Sciatic nerve (tissue), 2 donors: ENCODE results near the gene ATXN2. TPM values are rescaled to one million over a fixed set of nuclear protein-coding genes. Genes with fewer than 3 reads are reported as not detected.

Experiments used
- ATAC-seq: fragments of 200-7000 bp; cut with Tn5 transposase; one replicate; pipeline ENCODE4 v1.9.1; 2020; ENCODE audit warnings: mild to moderate bottlenecking, moderate library complexity
- DNase-seq: peaks from one replicate; pipeline ENCODE4 v3.0.0-alpha.2; 2020; ENCODE audit warnings: low spot score
- intact Hi-C: fragments of 100-400 bp; cut with DNase I; formaldehyde crosslinking; loops from one replicate; pipeline ENCODE4 v1.14.2; 2022
- total RNA-seq: library from RNA; stranded (reverse); fragmentation: NEBNext Ultra II Directional; extraction: Animal tissue kit (Norgen Biotek cat#: 25700); gene quantifications from one replicate; pipeline ENCODE4 v1.2.1, GENCODE V29; 2021
- donor health status: DM: no; HTN: no; CAD: no.
- donor health status: DM: no; HTN: no; CAD: no.

ATXN2 gene
- total RNA-seq, 1 donor from 2014 or later: 105 TPM

DNA sequence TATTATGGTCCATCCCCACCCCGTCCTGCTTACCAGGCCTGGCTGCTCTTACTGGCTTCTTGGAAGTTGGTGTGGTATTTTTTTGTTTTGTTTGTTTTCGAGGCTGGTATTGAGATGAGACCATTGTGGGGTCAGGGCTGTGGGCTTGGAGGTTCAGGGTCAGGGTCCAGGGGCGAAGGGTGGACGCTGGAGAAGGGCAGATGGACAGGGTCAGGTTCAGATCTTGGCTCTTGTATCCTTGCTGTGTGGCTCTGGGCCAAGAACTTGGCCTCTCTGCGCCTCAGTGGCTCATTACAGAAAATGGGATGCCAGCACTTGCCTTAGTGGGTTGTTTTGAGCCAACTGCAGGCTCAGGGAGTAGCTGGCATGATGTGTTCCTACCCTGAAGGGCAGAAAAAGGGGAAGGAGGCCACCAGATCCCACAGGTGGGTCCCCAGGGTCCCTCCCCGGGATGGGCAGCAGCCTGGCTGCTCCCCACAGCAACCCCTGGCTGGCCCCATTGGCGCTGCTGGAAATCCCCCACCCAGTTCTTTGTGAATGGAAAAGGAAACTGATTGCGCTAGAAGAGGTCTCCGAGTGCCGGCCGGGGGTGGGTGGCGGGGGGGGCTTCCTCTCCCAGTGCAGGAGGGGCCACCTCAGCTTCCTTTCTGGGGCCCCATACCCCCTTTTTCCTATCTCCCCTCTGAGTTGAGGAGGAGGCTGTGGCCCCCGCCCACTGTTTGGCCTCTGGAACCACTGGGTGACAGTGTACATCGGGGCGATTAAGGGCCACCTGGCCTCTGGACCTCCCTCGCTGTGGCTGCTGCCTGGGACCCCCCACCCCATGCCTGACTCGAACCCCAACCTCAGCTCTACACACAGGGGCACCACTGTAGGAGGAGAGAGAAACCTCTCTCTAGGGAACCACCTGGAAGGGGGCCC lies 168.4 kb downstream of the ATXN2 start:
- ATAC-seq (no peak), DNase-seq (no peak)
- intact Hi-C loops: no loop called here

DNA sequence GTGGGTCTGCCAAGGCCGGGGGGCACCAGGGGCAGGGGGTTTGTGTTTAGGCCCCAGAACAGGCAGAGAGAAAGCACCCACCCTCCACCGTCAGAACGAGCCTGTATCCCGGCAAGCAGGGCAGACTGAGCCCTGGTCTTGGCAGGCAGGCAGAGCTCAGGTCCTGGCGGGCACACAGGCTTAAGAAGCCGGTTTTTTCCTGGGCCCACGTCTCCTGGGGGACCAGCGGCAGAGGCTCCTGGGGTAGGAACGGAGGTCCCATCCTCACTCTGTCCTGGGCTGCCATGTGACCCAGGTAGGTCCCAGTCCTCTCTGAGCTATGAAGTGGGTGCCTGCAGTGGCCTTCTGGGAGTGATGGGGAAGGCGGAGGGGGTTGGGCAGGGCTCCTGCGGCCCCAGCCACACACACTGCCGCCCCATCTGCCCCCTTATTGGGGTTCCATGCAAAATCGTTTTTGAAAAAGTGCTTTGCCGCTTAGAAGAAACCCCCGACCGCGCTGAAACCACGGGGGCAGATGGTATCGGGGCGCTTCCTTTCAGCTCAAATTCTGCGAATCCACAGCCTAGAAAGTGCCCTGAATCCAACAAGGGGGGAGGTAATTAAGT lies 169.2 kb downstream of the ATXN2 start:
- ATAC-seq (no peak), DNase-seq (no peak)
- intact Hi-C loops: no loop called here

DNA sequence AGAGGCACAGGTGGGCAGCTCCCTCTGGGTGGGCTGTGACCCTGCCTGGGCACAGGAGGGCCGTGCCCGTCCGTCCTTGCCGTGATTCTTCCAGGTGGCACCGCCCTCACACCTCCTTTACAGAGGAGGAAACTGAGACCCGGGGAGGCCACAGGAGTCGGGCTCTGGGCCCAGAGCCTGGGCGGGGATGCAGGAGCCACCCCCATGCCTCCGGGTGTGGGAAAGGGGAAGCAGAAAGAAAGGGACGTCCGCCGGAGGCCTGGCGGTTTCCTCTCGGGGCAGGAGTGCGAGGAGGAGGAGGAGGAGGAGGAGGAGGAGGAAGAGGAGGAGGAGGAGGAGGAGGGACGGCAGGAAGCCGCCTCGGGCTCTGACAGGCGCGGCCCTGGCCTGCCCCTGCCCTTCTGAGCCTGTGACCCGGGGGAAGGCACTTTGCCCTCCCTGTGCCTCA lies 170.4 kb downstream of the ATXN2 start:
- DNase-seq (no peak), ATAC-seq (peak; percentile 68)
- intact Hi-C loops: no loop called here

DNA sequence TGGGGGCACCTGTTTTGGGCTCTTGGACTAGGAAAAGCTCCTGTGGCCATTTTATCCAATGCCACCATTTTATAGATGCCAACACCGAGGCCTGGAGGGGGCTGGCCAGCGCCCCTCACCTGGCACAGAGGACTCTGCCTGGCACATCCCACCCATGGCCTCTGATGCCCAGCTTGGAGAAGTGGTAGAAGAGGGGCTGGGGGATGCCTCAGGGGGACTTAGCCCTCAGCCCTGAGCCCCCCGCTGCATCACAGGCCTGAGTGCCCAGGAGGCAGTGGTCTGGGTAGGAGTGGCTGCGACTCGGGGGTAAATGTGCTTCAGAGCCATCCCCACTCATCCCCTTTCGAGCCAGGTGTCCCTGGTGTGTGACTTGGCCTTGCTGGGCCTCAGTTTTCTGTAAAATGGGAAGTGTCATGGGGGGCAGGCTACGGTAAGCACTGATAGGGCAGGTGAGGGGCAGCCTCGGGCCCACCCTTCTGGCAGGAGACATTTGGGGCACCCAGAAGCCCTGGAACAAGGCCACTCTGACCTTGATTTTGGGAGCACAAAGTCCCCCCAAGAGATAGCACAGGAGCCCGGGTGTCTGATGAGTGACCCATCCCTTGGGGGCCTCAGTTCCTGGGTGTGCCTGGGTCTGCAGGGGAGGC lies 170.9 kb downstream of the ATXN2 start:
- ATAC-seq (peak; percentile 5), DNase-seq (no peak)
- intact Hi-C loops: no loop called here

DNA sequence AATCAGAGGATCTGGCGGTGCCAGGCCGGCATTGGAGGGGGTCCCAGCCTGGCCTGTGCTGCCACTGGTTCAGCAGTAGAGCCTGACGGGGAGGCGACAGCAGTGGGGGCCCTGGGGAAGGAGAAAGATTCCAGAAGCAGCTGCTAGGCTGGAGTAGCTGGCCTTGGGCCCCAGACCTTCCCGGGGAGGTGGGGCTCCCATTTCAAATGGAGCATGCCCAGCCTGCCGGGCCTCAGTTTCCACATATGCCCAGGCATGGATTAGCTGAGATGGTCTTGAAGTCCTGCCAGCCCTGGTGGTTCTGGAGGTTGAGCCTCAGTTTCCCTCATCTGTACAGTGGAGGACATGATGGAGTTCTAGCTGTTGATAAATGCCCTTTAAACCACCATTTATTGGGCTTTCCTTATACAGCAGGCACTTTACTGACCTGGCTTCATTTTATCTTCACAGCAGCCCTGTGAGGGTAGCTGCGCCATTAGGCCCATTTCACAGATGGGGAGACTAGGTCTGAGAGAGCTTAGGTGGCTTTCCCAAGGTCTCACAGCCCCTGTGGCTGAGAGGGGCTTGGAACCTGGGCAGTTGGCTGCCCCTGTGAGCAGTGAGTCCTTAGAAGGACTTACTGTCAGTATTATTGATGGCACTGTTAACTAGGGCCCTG lies 171.6 kb downstream of the ATXN2 start:
- intact Hi-C loops: no loop called here
- no peak for ATAC-seq
- no peak for DNase-seq

DNA sequence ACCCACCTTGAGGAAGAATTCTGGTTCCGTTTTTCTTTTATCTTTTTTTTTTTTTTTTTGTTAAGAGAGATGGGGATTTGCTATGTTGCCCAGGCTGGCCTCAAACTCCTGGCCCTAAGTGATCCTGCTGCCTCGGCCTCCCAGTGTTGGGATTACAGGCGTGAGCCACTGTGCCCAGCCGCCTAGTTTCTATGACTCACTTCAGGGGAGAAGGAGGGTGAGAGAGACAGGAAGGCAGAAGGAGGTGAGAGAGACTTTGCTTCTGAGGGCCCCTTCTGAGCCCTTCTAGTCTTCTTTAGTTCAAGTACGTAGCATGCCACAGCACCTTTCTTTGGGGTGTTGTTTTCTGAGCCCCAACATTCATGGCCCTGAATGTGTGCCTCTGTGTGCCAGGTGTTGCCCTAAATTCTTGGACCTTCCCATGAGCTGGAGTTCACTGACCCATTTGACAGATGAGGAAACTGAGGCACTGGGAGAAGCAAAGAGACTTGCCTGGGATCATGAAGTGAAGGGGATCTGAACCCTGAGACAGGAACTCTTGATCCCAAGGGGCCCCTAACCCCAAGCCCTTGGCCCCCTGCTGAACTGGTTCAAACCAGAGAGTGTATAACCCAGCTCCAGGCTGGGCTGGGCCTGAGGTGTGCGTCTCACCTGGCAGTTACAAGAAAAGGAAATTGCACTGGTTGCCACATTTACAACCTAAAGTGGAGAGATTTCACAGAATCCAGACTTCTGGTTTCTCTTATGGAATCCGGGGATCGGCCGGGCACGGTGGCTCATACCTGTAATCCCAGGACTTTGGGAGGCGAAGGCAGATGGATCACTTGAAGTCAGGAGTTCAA lies 172.6 kb downstream of the ATXN2 start:
- intact Hi-C loops: no loop called here
- no peak for ATAC-seq
- no peak for DNase-seq

DNA sequence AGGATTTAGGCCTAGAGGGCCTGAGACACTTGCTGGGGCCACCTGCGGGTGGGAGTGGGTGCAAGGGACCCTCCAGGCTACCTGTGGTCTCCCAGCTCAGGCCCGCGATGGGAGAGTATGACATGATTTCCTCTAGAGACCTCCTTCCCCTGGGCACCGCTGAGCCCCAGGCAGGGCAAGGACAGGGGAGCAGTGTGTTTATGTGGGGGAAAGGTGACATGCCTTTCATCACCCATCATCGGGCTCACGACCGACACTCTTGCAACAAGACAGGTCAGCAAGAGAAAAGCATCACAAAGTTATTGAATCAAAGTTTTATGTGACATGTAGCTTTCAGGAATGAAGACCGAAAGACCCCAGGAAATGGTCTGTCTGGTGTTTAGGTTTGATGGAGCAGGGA lies 173.5 kb downstream of the ATXN2 start:
- ATAC-seq (no peak), DNase-seq (no peak)
- intact Hi-C loops: no loop called here

DNA sequence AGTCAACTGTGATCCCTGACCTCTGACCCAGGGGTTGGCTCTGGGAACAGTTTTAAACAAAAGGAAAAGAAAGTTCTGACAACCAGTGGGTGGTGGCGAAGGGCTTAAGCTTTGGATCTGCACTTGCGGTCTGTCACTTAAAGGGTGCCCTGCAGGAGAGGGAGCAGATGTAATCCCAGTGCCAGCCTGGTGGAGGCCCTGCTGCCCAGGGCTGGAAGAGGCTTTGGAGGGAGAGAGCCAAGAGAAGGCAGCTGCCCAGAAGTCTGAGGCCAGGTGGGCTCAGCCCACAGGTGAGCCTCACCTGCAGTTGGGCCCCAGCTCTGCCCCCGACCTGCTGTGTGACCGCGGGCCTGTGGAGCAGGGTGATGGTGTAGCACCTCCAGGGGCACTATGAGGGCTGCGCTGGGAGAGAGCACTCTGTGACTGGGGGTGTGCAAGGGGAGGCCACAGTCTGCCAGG lies 174.3 kb downstream of the ATXN2 start:
- intact Hi-C loops: no loop called here
- ATAC-seq (no peak), DNase-seq (peak; percentile 57)

DNA sequence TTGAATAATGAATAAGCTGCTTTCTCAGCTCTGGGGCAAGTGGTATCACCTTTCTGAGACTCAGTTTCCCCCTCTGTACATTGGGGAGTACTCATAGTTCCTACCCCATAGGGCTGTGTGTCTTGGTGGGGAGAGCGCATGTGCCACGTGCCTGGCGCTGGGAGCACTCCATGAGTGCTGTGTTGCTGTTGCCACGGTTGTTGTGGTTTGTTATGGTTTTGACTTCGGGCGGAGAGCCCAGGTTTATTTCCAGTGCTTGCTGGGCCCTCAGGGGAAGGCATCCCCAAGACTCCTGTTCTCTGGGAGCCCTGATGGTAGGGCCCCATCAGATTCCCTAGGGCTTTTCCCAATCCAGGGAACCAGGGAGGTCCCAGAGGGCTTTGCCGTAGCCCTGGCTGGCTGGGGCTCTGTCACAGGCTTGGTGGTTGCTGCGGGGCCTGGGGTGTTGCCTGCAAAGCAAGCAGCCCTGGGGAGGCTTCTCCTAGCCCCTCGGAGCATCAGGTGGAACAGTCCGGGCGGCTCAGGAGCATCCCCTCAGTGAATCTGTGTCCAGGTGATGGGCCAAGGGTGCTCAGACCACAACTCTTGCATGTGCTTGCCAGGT lies 174.8 kb downstream of the ATXN2 start:
- intact Hi-C loops: no loop called here
- DNase-seq (peak; percentile 48), ATAC-seq (no peak)

DNA sequence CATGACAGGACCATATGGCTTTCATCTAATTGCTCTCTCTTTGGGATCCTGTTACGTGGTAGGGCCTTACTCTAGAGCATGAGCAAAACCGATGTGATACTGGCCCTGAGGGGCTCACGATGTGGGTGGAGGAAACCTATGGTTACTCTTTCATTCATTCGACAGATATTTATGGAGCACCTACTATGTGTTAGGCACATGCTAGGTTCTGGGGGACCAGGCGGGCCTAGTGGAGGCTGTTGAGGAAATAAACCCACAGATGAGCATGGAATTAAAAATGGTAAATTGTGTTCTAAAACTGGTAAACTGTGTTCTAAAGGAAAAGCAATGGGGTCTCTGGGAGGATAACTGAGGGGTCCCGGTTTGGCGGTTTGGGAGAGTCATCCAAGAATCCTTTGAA lies 178.6 kb downstream of the ATXN2 start:
- intact Hi-C loops: no loop called here
- DNase-seq (no peak), ATAC-seq (no peak)

DNA sequence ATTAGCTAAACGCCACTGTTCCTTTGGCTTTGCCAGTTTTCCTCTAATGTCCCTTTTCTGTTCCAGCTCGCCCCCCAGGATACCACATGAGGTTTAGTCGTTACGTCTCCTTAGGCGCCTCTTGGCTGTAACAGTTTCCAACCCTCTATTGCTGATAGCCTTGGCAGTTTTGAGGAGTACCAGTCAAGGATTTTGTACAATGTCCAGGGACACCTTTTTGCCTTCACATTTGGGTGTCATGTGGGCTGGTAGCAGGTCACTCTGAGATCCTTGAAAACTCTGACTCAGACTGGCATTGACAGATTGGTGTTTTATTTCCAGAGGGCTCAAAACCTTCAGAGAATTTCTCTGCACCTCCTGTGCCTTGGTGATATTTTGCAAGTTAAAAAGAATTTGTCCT lies 179.3 kb downstream of the ATXN2 start:
- intact Hi-C loops: no loop called here
- DNase-seq: no peak
- no peak for ATAC-seq

DNA sequence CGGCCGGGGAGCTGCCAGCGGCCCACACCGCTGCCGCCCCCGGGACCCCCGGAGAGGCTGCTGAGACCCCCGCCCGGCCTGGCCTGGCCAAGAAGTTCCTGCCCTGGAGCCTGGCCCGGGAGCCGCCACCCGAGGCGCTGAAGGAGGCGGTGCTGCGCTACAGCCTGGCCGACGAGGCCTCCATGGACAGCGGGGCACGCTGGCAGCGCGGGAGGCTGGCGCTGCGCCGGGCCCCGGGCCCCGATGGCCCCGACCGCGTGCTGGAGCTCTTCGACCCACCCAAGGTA lies 180.6 kb downstream of the ATXN2 start:
- DNase-seq: no peak
- ATAC-seq: no peak
- intact Hi-C loops: no loop called here

DNA sequence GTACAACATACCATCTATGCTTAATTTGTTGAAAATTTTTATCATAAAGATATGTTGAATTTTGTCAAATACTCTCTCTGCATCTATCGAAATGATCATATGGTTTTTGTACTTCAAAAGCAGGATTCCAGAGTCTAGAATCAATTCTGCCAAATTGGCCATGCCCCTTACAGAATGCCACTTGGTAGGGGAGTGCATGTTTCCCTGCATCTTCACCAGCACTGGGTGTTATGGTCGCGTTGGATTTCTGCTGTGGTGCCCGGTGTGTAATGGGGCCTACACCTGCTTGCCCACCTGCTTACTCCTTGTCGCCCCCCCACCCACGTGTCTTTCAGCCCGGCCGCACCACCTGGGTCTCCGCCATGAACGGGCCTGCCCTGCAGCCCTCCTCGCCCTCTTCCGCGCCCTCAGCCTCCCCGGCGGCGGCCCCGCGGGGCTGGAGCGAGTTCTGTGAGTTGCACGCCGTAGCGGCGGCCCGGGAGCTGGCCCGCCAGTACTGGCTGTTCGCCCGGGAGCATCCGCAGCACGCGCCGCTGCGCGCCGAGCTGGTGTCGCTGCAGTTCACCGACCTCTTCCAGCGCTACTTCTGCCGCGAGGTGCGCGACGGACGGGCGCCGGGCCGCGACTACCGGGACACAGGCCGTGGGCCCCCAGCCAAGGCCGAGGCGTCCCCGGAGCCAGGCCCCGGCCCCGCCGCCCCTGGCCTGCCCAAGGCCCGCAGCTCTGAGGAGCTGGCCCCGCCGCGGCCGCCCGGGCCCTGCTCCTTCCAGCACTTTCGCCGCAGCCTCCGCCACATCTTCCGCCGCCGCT lies 181.1 kb downstream of the ATXN2 start:
- DNase-seq (no peak), ATAC-seq (no peak)
- intact Hi-C loops: no loop called here

DNA sequence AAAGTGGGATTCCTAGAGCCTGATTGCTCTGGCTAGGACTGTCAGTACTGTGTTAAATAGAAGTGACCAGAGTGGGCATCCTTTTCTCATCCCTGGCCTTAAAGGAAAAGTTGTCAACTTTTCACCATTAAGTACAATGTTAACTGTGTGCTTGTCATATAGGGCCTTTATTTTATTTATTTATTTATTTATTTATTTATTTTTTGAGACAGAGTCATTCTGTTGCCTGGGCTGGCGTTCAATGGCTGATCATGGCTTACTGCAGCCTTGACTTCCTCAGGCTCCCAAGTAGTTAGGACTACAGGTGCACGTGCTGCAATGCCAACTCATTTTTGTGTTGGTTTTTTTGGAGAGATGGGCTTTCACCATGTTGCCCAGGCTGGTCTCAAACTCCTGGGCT lies 181.8 kb downstream of the ATXN2 start:
- ATAC-seq (no peak), DNase-seq (no peak)
- intact Hi-C loops: no loop called here

DNA sequence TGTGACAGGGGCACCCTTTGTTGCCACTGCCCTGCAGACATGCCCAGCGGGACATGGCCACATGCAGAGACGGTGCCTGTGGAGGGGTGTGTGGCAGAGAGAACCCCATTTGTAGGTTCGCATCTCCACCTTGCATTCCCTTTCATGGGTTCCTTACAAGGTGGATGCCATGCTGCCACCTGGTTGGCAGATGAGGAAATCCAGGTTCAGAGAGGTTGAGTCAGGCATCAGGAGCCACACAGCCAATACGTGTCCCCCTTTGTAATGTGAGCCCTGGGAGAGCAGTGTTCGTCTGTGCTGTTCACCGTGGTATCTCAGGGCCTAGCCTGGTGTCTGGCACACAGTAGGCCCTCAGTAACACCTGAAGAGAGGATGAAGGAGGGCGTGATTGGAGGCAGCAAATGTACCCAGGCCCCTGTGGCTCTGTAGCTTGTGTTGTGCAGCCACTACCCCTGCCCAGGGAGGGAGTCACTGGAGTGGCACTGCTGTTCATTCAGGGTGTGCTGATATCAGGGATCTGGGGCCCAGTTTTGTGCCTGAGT lies 184.3 kb downstream of the ATXN2 start:
- DNase-seq (no peak), ATAC-seq (no peak)
- intact Hi-C loops: no loop called here

DNA sequence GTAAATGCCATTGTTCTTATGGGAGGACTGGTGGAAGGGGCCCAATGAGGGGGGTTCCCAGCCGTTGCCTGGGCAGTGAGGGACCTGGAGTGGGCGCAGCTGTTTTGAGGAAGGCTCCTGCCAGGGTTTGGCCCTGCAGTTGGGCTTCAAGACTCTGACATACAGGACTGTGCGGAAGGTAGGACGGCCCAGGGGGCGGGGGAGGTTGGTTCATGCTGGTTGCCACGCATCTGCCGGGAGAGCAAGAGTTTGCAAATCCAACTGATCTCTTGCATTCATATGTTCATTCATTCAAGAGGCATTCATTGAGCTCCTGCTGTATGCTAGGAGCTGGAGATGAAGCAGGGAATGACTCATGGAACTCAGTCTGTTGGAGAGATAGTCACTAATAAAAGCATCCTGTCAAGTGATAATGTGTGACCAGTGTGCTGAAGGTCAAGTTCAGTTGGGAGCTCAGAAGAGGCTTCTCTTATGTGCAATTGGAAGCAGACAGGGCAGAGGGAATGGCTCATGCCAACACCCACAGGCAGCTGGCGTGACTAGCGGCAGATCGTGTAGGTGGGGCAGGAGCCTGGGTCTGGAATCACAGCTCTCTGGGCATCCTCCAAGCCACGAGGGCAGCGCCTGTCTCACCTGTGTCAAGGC lies 185.6 kb downstream of the ATXN2 start:
- intact Hi-C loops: no loop called here
- ATAC-seq: no peak
- no peak for DNase-seq

DNA sequence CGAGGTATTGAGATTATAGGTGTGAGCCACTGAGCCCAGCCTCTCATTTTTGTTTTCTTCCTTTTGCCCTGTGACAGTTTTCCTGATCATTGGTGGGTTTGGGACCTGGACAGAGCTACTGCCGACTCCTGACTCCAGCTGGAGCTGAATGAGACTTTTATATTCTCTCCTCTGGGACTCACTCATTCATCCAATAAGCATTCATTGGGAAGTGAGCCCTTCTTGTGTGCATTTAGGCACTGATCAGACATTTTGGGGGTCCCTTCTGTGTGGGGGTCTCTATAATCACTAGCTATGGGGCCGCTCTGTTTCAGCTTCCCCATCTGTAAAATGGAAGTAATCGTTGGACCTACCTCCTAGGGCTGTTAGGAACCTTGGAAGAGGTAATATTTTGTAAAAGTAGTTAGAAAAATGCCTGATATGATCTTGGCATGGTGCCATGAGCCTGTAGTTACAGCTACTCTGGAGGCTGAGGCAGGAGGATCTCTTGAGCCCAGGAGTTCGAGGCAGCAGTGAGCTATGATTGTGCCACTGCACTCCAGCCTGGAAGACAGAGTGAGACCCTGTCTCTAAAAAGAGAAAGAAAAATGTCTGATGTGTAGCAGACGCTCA lies 186.2 kb downstream of the ATXN2 start:
- no peak for DNase-seq
- no peak for ATAC-seq
- intact Hi-C loops: no loop called here
